Measurements from ENCODE around the gene ADGRV1.
"Not testable (repeated sequence)": the region's sequence is repeated elsewhere in the genome, so short reads cannot be mapped to it uniquely, and the experiment has no call there.

Gene ADGRV1

DNA sequence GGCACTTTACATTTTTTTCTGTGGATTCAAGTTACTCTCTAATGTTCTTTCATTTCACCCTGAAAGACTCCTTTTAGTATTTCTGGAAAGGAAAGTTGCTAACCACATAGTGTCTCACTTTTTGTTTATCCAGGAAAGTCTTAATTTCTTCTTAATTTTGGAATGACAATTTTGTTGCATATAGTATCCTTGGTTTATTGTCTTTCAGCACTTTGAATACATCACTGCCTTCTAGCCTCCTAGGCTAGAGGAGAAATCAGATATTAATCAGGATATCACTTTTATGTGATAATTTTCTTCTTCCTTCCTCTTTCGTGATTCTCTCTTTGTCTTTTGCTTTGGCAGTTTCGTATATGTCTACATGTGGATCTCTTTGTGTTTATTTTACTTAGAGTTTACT, 11.4 kb downstream of the ADGRV1 start:
- no peak overlapping the region for H3K23ac ChIP-seq (ENCODE audit: low read length)
- H3K9me3 ChIP-seq (ENCODE audit: insufficient read depth, low read depth, low read length), result no peaks in the 10 kb centered on the region
- no peaks in the 10 kb centered on the region for H3K36me3 ChIP-seq (ENCODE audit: control insufficient read depth in 1 of 2, insufficient read depth in 2 of 2, low read length in 2 of 2)
- H3K4me3 ChIP-seq (ENCODE audit: low read depth, low read length), result no peak overlapping the region
- no peaks in the 10 kb centered on the region for H3K79me2 ChIP-seq (ENCODE audit: control insufficient read depth, insufficient read depth, low read length, poor library complexity)
- H3K4me1 ChIP-seq (ENCODE audit: control insufficient read depth in 1 of 2, insufficient read depth in 2 of 2, low read length in 2 of 2), result no peaks in the 10 kb centered on the region
- H2BK5ac ChIP-seq (ENCODE audit: low read depth, low read length, poor library complexity), result no peak overlapping the region
- no peak overlapping the region for H4K8ac ChIP-seq (ENCODE audit: low read depth, low read length)
- no peak overlapping the region for H3K9ac ChIP-seq (ENCODE audit: low read length)
- no peak for DNase-seq
- H2BK12ac ChIP-seq (ENCODE audit: low read length), result no peak overlapping the region
- no peak overlapping the region for H3K4me2 ChIP-seq (ENCODE audit: low read length)
- H3K27me3 ChIP-seq (ENCODE audit: insufficient read depth, low read length), result no peaks in the 10 kb centered on the region
- no peak overlapping the region for H4K12ac ChIP-seq (ENCODE audit: low read depth, low read length)
- H2AFZ ChIP-seq (ENCODE audit: insufficient read depth, low read length, poor library complexity), result no peak overlapping the region
- H2BK120ac ChIP-seq (ENCODE audit: insufficient read depth, low read length, poor library complexity), result no peak overlapping the region
- no peak overlapping the region for H3K27ac ChIP-seq (ENCODE audit: low read depth, low read length)
- no peak overlapping the region for H4K91ac ChIP-seq (ENCODE audit: low read depth, low read length)
- no peak overlapping the region for H3K14ac ChIP-seq (ENCODE audit: low read length)
- H3K4ac ChIP-seq (ENCODE audit: low read depth, low read length), result no peak overlapping the region
- H3K18ac ChIP-seq (ENCODE audit: low read length), result no peak overlapping the region
- H2AK5ac ChIP-seq (ENCODE audit: low read length), result no peak overlapping the region
- WGBS (ENCODE audit: extremely low coverage, insufficient coverage, insufficient read length), result no CpG with 5 or more reads among the region's 2 CpGs
- H3K79me1 ChIP-seq (ENCODE audit: low read length), result no peaks in the 10 kb centered on the region

DNA sequence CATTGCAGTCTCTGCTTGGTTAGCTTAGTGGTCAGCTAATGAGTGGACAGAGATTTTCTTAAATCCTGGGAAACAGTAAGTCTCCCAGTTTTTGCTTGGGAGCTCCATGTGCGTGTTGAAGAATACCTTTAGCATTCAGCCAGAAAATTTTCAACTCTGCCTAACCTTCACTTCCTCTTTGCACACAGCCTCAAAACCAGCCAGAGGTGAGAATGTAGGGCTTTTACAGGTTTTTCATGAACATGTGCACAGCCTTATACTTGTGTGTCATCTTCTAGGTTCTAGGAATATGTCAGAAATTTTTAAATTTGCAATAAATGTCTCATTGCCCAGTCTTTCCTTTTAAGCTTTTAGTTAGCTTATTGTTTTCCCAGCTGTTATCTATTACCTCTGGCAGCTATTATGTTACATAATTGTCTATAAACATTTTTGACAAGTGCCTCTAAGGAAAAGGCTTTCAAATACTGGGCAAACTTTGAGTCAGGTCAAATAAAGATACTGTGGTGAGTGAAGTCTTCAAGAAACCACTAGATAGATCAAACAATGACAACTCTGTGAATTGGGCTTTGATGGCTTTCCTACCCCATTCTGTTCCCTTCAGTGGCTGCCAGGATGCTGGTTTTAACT, 12.7 kb downstream of the ADGRV1 start:
- no peaks in the 10 kb centered on the region for H3K4me1 ChIP-seq (ENCODE audit: control insufficient read depth in 1 of 2, insufficient read depth in 2 of 2, low read length in 2 of 2)
- WGBS (ENCODE audit: extremely low coverage, insufficient coverage, insufficient read length), result no CpG with 5 or more reads among the region's 1 CpG

DNA sequence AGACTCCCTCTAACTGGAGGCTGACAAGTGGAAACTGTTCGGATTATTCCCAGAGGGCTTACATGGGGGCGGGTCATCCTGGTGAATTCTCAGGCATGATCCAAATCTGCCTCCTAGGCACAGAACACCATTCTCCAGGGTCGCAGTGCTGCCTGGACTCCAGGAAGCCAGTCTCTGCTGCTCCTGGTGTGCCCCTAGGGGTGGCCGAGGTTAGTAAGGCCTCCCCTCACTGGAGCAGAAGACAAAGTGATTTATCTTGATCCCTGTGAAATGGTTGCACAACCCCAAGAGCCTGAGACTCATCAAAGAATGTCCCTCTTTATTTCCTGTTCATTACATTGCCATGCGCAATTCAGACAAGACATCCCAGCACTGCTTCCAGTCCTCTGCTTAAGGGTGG, 17.1 kb downstream of the ADGRV1 start:
- H3K4me2 ChIP-seq (ENCODE audit: low read length), result no peak overlapping the region
- H3K27me3 ChIP-seq (ENCODE audit: insufficient read depth, low read length), result no peaks in the 10 kb centered on the region
- no peak overlapping the region for H4K12ac ChIP-seq (ENCODE audit: low read depth, low read length)
- H2AK5ac ChIP-seq (ENCODE audit: low read length), result no peak overlapping the region
- no peak overlapping the region for H4K91ac ChIP-seq (ENCODE audit: low read depth, low read length)
- H3K79me1 ChIP-seq (ENCODE audit: low read length), result no peaks in the 10 kb centered on the region
- no peak overlapping the region for H4K8ac ChIP-seq (ENCODE audit: low read depth, low read length)
- peaks cover 2% of the 10 kb centered on the region for H3K9me3 ChIP-seq (ENCODE audit: insufficient read depth, low read depth, low read length)
- H2BK5ac ChIP-seq (ENCODE audit: low read depth, low read length, poor library complexity), result no peak overlapping the region
- H3K23ac ChIP-seq (ENCODE audit: low read length), result no peak overlapping the region
- no peak overlapping the region for H3K4me3 ChIP-seq (ENCODE audit: low read depth, low read length)
- H3K79me2 ChIP-seq (ENCODE audit: control insufficient read depth, insufficient read depth, low read length, poor library complexity), result no peaks in the 10 kb centered on the region
- H3K18ac ChIP-seq (ENCODE audit: low read length), result no peak overlapping the region
- H3K14ac ChIP-seq (ENCODE audit: low read length), result no peak overlapping the region
- no peak overlapping the region for H2AFZ ChIP-seq (ENCODE audit: insufficient read depth, low read length, poor library complexity)
- no peaks in the 10 kb centered on the region for H3K36me3 ChIP-seq (ENCODE audit: control insufficient read depth in 1 of 2, insufficient read depth in 2 of 2, low read length in 2 of 2)
- H2BK12ac ChIP-seq (ENCODE audit: low read length), result no peak overlapping the region
- no peak overlapping the region for H3K9ac ChIP-seq (ENCODE audit: low read length)
- no peak for DNase-seq
- no peaks in the 10 kb centered on the region for H3K4me1 ChIP-seq (ENCODE audit: control insufficient read depth in 1 of 2, insufficient read depth in 2 of 2, low read length in 2 of 2)
- H3K27ac ChIP-seq (ENCODE audit: low read depth, low read length), result no peak overlapping the region
- H3K4ac ChIP-seq (ENCODE audit: low read depth, low read length), result no peak overlapping the region
- WGBS (ENCODE audit: extremely low coverage, insufficient coverage, insufficient read length), result no CpG with 5 or more reads among the region's 5 CpGs
- no peak overlapping the region for H2BK120ac ChIP-seq (ENCODE audit: insufficient read depth, low read length, poor library complexity)

More for the DNA sequence above, 12.7 kb downstream of the ADGRV1 start:
- Histone ChIP-seq H3K79me1 (ENCODE audit: low read length) (no peaks in the 10 kb centered on the region), H3K27me3 (ENCODE audit: insufficient read depth, low read length) (no peaks in the 10 kb centered on the region), H3K4me3 (ENCODE audit: low read depth, low read length) (no peak overlapping the region), H3K4me2 (ENCODE audit: low read length) (no peak overlapping the region), H2AFZ (ENCODE audit: insufficient read depth, low read length, poor library complexity) (no peak overlapping the region), H4K8ac (ENCODE audit: low read depth, low read length) (no peak overlapping the region), H3K9ac (ENCODE audit: low read length) (no peak overlapping the region), H3K79me2 (ENCODE audit: control insufficient read depth, insufficient read depth, low read length, poor library complexity) (no peaks in the 10 kb centered on the region), H3K27ac (ENCODE audit: low read depth, low read length) (no peak overlapping the region), H3K36me3 (ENCODE audit: control insufficient read depth in 1 of 2, insufficient read depth in 2 of 2, low read length in 2 of 2) (no peaks in the 10 kb centered on the region), H4K91ac (ENCODE audit: low read depth, low read length) (no peak overlapping the region), H4K12ac (ENCODE audit: low read depth, low read length) (no peak overlapping the region), H2AK5ac (ENCODE audit: low read length) (no peak overlapping the region), H2BK120ac (ENCODE audit: insufficient read depth, low read length, poor library complexity) (no peak overlapping the region), H3K4ac (ENCODE audit: low read depth, low read length) (no peak overlapping the region), H3K18ac (ENCODE audit: low read length) (no peak overlapping the region), H2BK12ac (ENCODE audit: low read length) (no peak overlapping the region), H3K9me3 (ENCODE audit: insufficient read depth, low read depth, low read length) (peaks cover 2% of the 10 kb centered on the region), H3K14ac (ENCODE audit: low read length) (no peak overlapping the region), H3K23ac (ENCODE audit: low read length) (no peak overlapping the region), H2BK5ac (ENCODE audit: low read depth, low read length, poor library complexity) (no peak overlapping the region)
- no peak for DNase-seq

DNA sequence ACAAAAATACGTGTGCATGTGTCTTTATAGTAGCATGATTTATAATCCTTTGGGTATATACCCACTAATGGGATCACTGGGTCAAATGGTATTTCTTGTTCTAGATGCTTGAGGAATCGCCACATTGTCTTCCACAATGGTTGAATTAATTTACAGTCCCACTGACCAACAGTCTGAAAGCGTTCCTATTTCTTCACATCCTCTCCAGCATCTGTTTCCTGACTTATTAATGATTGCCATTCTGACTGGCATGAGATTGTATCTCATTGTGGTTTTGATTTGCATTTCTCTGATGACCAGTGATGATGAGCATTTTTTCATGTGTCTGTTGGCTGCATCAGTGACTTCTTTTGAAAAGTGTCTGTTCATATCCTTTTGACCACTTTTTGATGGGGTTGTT, 18.0 kb downstream of the ADGRV1 start:
- DNase-seq; H4K91ac ChIP-seq (ENCODE audit: low read depth, low read length); H3K9me3 ChIP-seq (ENCODE audit: insufficient read depth, low read depth, low read length); H4K8ac ChIP-seq (ENCODE audit: low read depth, low read length); H4K12ac ChIP-seq (ENCODE audit: low read depth, low read length); H2AFZ ChIP-seq (ENCODE audit: insufficient read depth, low read length, poor library complexity); H3K9ac ChIP-seq (ENCODE audit: low read length); H2BK12ac ChIP-seq (ENCODE audit: low read length); H2BK5ac ChIP-seq (ENCODE audit: low read depth, low read length, poor library complexity); H3K23ac ChIP-seq (ENCODE audit: low read length); H3K4me2 ChIP-seq (ENCODE audit: low read length); H3K36me3 ChIP-seq (ENCODE audit: control insufficient read depth in 1 of 2, insufficient read depth in 2 of 2, low read length in 2 of 2); H3K4ac ChIP-seq (ENCODE audit: low read depth, low read length); H3K27me3 ChIP-seq (ENCODE audit: insufficient read depth, low read length); H3K4me3 ChIP-seq (ENCODE audit: low read depth, low read length); H3K79me2 ChIP-seq (ENCODE audit: control insufficient read depth, insufficient read depth, low read length, poor library complexity); H3K27ac ChIP-seq (ENCODE audit: low read depth, low read length); H3K79me1 ChIP-seq (ENCODE audit: low read length); H3K18ac ChIP-seq (ENCODE audit: low read length); H3K14ac ChIP-seq (ENCODE audit: low read length); H2AK5ac ChIP-seq (ENCODE audit: low read length); H3K4me1 ChIP-seq (ENCODE audit: control insufficient read depth in 1 of 2, insufficient read depth in 2 of 2, low read length in 2 of 2); H2BK120ac ChIP-seq (ENCODE audit: insufficient read depth, low read length, poor library complexity): not testable (repeated sequence)
- no CpG with 5 or more reads among the region's 3 CpGs for WGBS (ENCODE audit: extremely low coverage, insufficient coverage, insufficient read length)

Data from trophoblast cell (in vitro differentiated cells and primary cell).